Transverse colon (tissue), 4 donors: ENCODE measurements around the gene LILRB2. TPM values are rescaled to one million over a fixed set of nuclear protein-coding genes. Genes with fewer than 3 reads are reported as not detected.
"Not testable (repeated sequence)": the region's sequence is repeated elsewhere in the genome, so short reads cannot be mapped to it uniquely, and the experiment has no call there.

Experiments used
- DNase-seq: peaks from one replicate; pipeline ENCODE4 v3.0.0-alpha.2; 2019
- H3K27ac ChIP-seq, 4 donors: fragments of 200-600 bp; sonication (generic); 2 replicates each; pipeline ENCODE4 v1.5.1; 2016 to 2018; ENCODE audit warnings: inconsistent platforms in 4 of 4
- H3K27me3 ChIP-seq: fragments of 200-600 bp; sonication (generic); 2 replicates; pipeline ENCODE4 v1.5.1; 2017; ENCODE audit warnings: inconsistent platforms
- H3K36me3 ChIP-seq, 4 donors: fragments of 200-600 bp; sonication (generic); 2 replicates each; pipeline ENCODE4 v1.5.1; 2017 to 2019; ENCODE audit warnings: inconsistent platforms in 4 of 4
- H3K4me1 ChIP-seq, 4 donors: fragments of 200-600 bp; sonication (generic); 2 replicates each; pipeline ENCODE4 v1.5.1; 2017 to 2020; ENCODE audit warnings: inconsistent platforms in 4 of 4
- H3K4me3 ChIP-seq, 4 donors: fragments of 200-600 bp; sonication (generic); 1 replicate in 1 of 4; 2 replicates in 3 of 4; pipeline versions ENCODE4 v1.5.1 to v1.6.1; 2017 to 2019; ENCODE audit warnings: inconsistent platforms in 4 of 4
- H3K9me3 ChIP-seq, 2 donors: fragments of 200-600 bp; sonication (generic); 2 replicates each; pipeline ENCODE4 v1.5.1; 2017 to 2019; ENCODE audit warnings: inconsistent platforms in 2 of 2
- EP300 ChIP-seq: sonication (generic); formaldehyde crosslinking; IDR thresholded peaks from one replicate; pipeline ENCODE4 v1.6.1; 2017; ENCODE audit warnings: antibody characterized with exemption, low read depth
- POLR2A ChIP-seq: fragments of 450-650 bp; IDR thresholded peaks from one replicate; pipeline ENCODE4 v1.6.1; 2016; ENCODE audit warnings: antibody characterized with exemption, mild to moderate bottlenecking, moderate library complexity
- POLR2AphosphoS5 ChIP-seq, 3 donors: sonication (generic); formaldehyde crosslinking; IDR thresholded peaks; one replicate each; pipeline ENCODE4 v1.6.1; 2016; ENCODE audit warnings: antibody characterized with exemption in 3 of 3
- WGBS, 2 donors: methylation state at CpG; one replicate each; pipeline ENCODE4 v1.1.5; 2018; ENCODE audit warnings: low coverage in 1 of 2; 5-methylcytosine and 5-hydroxymethylcytosine counted together
- in situ Hi-C, 4 donors: fragments of 200-750 bp; cut with MboI; loops; one replicate each; pipeline versions ENCODE4 v1.15.0 to v1.15.1; 2017; ENCODE audit warnings: low sequenced_read_pairs in 3 of 4, low pct_ligation_motif_present in 1 of 4, low pct_unique_long_range_greater_than_20kb in 1 of 4
- intact Hi-C: fragments of 100-400 bp; cut with DNase I; formaldehyde crosslinking; loops from one replicate; pipeline ENCODE4 v1.15.1; 2023; ENCODE audit warnings: low total_unique reads
- total RNA-seq, 4 donors: library from RNA; depleted of rRNA; stranded (reverse); fragments of >200 nt; gene quantifications; one replicate each; pipeline ENCODE4 v1.1.0, GENCODE V29; 2016
- TF ChIP-seq, protein P1 (sequence below), 5 experiments: fragments of 200-600 bp in 3 of 5; fragments of 450-650 bp in 2 of 5; sonication (generic) in 3 of 5; IDR thresholded peaks; 1 replicate in 2 of 5; 2 replicates in 3 of 5; pipeline ENCODE4 v1.5.1; 2016 to 2017; ENCODE audit warnings: antibody characterized with exemption in 5 of 5, inconsistent platforms in 3 of 5, mild to moderate bottlenecking in 2 of 5, moderate library complexity in 1 of 5

LILRB2 gene
- total RNA-seq, 4 donors from 2014 or later: 1.6 to 3.4 (median 2.1) TPM

DNA sequence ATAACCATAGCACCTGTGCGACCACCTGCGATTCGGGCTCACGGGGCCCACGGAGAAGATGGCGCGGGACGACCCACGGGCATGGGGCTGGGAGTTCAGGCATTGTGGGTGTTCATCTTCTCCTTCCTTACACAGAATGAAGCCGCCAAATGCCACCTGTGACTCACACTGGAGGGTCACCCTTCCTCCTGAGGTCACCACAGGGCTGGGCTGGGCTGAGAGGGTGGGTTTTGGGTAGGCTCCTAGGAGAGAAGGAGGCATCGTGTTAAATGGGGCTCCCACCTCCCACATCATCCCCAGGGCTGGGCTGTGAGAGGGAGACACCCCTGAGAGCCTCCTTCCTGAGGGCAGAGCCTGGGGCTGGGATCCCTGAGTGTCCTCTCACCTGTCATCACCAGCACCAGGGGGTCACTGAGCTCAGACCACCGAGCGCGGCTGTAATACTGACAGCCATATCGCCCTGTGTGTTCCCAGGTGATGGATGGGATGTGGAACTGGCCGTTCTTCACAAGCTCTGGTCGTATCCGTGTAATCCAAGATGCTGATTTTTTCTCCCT is 1.4 kb downstream of the LILRB2 start:
- DNase-seq: no peak
- no peak overlapping the region for H3K27ac ChIP-seq
- H3K36me3 ChIP-seq: no peaks in the 10 kb centered on the region
- TF ChIP-seq POLR2A (no peak), POLR2AphosphoS5 (IDR thresholded peaks at IDR 0.05) (no peak), EP300 (no peak)
- TF ChIP-seq, protein P1, sequence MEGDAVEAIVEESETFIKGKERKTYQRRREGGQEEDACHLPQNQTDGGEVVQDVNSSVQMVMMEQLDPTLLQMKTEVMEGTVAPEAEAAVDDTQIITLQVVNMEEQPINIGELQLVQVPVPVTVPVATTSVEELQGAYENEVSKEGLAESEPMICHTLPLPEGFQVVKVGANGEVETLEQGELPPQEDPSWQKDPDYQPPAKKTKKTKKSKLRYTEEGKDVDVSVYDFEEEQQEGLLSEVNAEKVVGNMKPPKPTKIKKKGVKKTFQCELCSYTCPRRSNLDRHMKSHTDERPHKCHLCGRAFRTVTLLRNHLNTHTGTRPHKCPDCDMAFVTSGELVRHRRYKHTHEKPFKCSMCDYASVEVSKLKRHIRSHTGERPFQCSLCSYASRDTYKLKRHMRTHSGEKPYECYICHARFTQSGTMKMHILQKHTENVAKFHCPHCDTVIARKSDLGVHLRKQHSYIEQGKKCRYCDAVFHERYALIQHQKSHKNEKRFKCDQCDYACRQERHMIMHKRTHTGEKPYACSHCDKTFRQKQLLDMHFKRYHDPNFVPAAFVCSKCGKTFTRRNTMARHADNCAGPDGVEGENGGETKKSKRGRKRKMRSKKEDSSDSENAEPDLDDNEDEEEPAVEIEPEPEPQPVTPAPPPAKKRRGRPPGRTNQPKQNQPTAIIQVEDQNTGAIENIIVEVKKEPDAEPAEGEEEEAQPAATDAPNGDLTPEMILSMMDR (IDR thresholded peaks at IDR 0.05): no peak
- no peaks in the 10 kb centered on the region for H3K9me3 ChIP-seq
- no peak overlapping the region for H3K4me3 ChIP-seq
- intact Hi-C loops (no loop called here), in situ Hi-C loops (no loop called here)
- H3K27me3 ChIP-seq: no peaks in the 10 kb centered on the region
- 86% methylated on average over 17 of the region's 18 CpGs; no CpG with 5 or more reads in 1 of the 2 donors for WGBS, 2 donors
- no peaks in the 10 kb centered on the region for H3K4me1 ChIP-seq

DNA sequence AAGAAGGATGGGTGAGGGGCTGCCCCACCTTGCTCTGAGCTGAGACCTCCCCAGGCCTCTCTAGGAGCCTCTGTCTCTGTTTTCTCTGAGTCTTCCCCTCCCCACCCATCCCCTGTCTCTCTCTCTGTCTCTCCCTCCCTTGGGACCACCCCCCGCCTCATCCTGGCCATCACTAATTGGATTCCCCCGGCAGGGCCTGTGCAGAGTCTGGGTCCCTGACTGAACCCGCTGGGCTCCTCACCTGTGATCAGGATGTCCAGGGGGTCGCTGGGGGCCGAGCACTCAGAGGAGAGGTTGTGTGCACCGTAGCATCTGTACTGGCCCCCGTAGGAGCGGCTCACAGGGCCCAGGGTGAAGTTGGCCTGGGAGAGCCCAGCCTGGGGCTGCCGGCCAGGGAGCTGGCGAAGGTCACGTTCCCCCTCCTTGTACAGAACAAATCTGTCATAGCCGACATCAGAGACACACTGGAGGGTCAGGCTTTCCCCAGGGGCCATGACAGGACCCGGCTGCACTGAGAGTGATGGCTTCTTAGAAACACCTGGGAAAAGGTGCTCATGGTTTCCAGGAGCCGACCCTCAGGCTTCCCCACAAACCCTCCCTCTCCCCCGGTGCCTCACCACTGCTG is 2.2 kb downstream of the LILRB2 start:
- H3K27ac ChIP-seq, H3K4me3 ChIP-seq, DNase-seq, H3K36me3 ChIP-seq, H3K4me1 ChIP-seq, H3K9me3 ChIP-seq, intact Hi-C loops, H3K27me3 ChIP-seq, in situ Hi-C loops: not testable (repeated sequence)
- WGBS, 2 donors: 91% methylated on average over 7 of the region's 15 CpGs; no CpG with 5 or more reads in 1 of the 2 donors

DNA sequence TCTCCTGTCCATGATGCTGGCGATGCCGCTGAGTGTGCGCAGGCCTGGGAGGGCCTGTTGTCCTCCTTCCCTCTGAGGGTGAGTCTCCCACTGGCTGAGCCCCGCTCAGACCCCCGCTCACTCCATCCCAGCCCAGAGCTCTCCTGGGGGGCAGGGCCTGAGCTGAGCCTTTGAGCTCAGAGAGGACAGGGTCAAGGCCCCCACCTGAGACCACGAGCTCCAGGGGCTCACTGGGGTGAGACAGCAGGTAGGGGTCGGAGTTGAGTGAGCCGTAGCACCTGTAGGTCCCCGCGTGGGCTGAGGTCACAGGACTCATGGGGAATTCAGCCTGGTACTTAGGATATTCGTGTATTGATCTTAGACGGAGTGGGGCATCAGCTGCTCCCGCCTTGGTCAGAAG is 2.9 kb downstream of the LILRB2 start:
- in situ Hi-C loops, H3K4me3 ChIP-seq, H3K4me1 ChIP-seq, DNase-seq, H3K27ac ChIP-seq, H3K9me3 ChIP-seq, H3K27me3 ChIP-seq, intact Hi-C loops, H3K36me3 ChIP-seq: not testable (repeated sequence)
- 81% methylated on average over 13 of the region's 13 CpGs; no CpG with 5 or more reads in 1 of the 2 donors for WGBS, 2 donors

DNA sequence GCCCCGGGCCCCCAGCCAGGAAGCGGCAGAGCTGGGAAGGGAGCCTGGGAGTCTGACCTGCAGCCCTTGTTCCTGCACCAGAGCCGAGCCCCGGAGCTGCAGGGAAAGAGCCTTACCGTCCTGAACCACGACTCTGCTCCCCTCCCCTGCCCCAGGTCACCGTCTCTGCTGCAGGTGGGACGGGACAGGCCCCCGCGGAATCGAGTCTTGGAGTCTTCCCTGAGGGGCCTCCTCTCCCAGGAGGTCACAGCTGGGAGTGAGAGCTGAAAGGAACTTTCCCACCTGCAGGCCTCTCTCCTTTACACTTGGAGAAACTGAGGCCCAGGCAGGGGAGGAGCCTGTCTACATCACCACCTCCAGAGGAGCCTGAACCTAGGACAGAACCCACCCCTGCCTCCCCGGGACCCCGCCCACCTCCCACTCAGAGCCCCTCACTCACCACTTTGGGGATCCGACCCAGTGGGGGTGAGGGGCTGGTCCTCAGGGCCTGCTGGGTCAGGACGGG is 3.7 kb downstream of the LILRB2 start:
- WGBS, 2 donors: 67% methylated on average over 13 of the region's 15 CpGs; no CpG with 5 or more reads in 1 of the 2 donors
- DNase-seq, H3K4me1 ChIP-seq, H3K36me3 ChIP-seq, intact Hi-C loops, H3K4me3 ChIP-seq, H3K27ac ChIP-seq, in situ Hi-C loops, H3K9me3 ChIP-seq, H3K27me3 ChIP-seq: not testable (repeated sequence)

DNA sequence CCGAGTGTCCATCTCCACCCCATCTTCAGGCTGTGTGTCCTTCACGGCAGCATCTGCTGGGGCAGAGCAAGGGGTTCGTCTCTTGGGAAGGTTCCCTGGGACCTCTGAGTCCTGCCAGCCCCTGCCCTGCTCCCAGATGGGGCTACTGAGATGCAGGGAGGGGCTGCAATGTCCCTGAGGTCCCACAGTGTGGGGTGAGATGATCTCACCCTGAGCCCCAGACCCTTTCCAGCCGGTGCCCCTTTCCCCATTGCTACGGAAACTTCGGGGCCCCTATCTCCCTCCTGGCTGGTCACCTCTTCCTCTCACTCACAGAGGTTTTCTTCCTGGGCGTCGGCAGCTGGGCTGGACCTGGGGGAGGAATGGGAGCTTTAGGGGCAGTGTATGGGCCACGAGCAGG is 5.0 kb downstream of the LILRB2 start:
- no peak overlapping the region for H3K4me3 ChIP-seq

DNA sequence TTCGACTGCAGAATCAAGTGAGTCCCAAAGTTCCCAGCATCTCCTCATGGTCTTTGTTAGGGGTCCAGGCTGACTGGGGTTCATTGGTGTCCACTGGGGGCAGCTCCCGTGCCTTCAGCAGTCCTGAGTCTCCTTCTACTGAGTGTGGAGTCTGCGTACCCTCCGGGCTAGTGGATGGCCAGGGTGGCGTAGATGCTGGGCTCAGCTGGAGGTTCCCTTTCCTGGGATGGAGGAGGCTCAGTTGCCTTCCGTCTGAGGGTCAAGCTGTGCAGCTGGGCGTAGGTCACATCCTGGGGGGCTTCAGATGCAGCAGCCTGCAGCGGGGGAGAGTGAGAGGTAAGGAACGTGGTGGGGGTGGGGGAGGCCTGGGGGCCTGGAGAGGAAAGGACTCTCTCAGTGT is 6.4 kb downstream of the LILRB2 start:
- H3K27ac ChIP-seq, H3K4me1 ChIP-seq, DNase-seq, H3K4me3 ChIP-seq, H3K27me3 ChIP-seq, H3K9me3 ChIP-seq, intact Hi-C loops, H3K36me3 ChIP-seq, in situ Hi-C loops: not testable (repeated sequence)
- WGBS, 2 donors: 64% methylated on average over 6 of the region's 9 CpGs; no CpG with 5 or more reads in 1 of the 2 donors

More for the DNA sequence above, 5.0 kb downstream of the LILRB2 start:
- H3K36me3 ChIP-seq: no peaks in the 10 kb centered on the region
- in situ Hi-C loops (no loop called here), intact Hi-C loops (no loop called here)
- no peaks in the 10 kb centered on the region for H3K4me1 ChIP-seq
- no peak for DNase-seq
- H3K27ac ChIP-seq: no peak overlapping the region
- WGBS, 2 donors: 47% methylated on average over 2 of the region's 9 CpGs; no CpG with 5 or more reads in 1 of the 2 donors
- no peaks in the 10 kb centered on the region for H3K9me3 ChIP-seq
- TF ChIP-seq EP300 (no peak), POLR2A (no peak), POLR2AphosphoS5 (IDR thresholded peaks at IDR 0.05) (no peak)
- TF ChIP-seq, protein P1 (IDR thresholded peaks at IDR 0.05): no peak
- H3K27me3 ChIP-seq: no peaks in the 10 kb centered on the region
